GM18520 (cell line): ENCODE results near the gene SPESP1.

ENCODE experiments used
- ATAC-seq: cut with Tn5 transposase; IDR thresholded peaks from one replicate; pipeline ENCODE4 v1.9.1; 2021; ENCODE audit not compliant: unreplicated experiment

Gene SPESP1

GRCh38 chr15:68930268-68931022 lies at the start of gene SPESP1:
Gene SPESP1 (plus strand): TSS chr15:68930525. CDS start chr15:68930654, 129 bp downstream.
- no peak for ATAC-seq

DNA sequence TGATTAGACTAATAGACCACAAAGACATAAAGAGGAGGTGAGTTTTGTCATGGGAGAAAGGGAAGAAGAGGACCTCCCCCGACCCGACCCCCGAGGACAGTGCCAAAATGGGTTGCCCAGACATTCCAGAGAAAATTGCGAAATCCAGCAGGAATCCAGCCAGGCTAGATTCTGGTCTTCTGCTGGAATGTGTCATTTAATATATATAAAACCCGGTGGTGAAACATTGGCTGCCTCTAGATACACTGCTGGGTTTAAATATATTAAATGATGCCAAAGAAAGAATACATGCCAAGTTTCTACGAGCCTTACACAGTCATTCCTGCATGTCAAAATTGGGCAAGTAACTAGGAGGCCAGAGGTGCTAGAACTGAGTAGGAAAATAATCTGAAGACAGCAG lies 45.3 kb upstream of the SPESP1 start:
- ATAC-seq = no peak

GRCh38 chr15:68887120-68887519 lies 43.2 kb upstream of the SPESP1 start:
- no peak for ATAC-seq

- ATAC-seq = no peak
Observed at GRCh38 chr15:68887819-68888218, 42.5 kb upstream of the SPESP1 start.

DNA sequence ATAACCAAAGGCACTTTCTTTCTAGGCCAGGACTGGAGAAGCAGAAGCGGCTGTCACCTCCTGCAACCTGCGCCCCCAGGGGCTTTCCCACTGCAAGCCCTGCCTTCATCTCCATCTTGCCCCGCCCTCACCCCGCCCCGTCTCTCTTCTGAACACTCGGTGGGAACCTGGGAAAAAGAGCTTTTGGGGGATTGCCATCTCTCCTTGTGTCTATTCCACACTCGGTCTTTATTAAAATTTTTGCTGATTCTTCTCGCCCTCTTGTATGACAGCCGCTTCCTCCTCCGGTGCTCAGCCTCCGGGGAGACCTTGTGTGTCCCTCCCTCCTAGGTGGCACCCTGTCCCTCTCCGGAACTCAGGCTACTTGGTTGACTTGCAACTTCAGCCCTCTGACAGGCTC lies 41.9 kb upstream of the SPESP1 start:
- no peak for ATAC-seq

- ATAC-seq = no peak
Observed at GRCh38 chr15:68894208-68894607, 36.1 kb upstream of the SPESP1 start.

DNA sequence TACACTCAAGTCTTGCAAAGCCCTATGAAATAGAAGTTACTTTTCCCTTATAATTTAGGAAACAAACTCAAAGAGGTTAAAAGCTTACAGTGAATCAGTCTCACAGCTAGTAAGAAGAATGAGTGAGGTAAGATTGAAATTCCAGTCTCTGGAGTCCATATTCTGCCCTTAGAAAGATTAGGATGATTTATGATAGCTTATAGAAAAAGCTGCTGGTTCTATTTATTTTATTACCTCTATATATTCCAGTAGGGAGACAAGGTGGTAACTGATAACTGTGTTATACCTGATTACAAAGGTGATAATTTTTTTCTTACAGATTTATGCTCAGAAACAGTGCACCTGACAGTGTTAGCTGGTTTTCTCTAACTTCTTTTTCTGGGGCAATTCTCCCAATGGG lies 34.1 kb upstream of the SPESP1 start:
- ATAC-seq = no peak

DNA sequence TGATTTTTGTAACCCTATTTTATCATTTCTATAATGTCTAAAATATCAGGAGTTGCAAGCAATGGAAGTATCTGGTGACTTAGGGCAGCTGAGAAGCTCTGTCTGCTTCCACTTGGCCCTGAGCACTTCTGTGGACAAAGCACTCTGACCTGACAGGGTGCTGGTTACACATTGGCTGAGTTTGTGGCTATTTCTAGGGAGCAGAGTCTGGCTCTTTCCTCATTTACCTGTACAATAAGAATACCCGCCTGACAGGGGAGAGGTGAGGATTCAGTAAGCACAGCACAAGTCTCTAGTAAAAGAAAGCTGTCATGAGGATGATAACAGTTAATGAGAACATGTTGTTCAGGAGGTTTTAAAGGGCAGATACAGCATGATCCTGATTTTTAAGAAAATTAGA lies 33.3 kb upstream of the SPESP1 start:
- ATAC-seq = no peak

- no peak for ATAC-seq
Observed at GRCh38 chr15:68900027-68900426, 30.3 kb upstream of the SPESP1 start.

- no peak for ATAC-seq
Observed at GRCh38 chr15:68907396-68907923, 22.9 kb upstream of the SPESP1 start.

- no peak for ATAC-seq
Observed at GRCh38 chr15:68909601-68910100, 20.7 kb upstream of the SPESP1 start.

GRCh38 chr15:68910341-68910740 lies 20.0 kb upstream of the SPESP1 start:
- ATAC-seq = no peak

- ATAC-seq = no peak
Observed at GRCh38 chr15:68910816-68911215, 19.5 kb upstream of the SPESP1 start.

GRCh38 chr15:68921926-68922325 lies 8.4 kb upstream of the SPESP1 start:
- ATAC-seq = no peak

- ATAC-seq = no peak
Observed at GRCh38 chr15:68924866-68925560, 5.3 kb upstream of the SPESP1 start.

GRCh38 chr15:68933001-68933400 lies 2.7 kb downstream of the SPESP1 start:
- ATAC-seq = no peak

DNA sequence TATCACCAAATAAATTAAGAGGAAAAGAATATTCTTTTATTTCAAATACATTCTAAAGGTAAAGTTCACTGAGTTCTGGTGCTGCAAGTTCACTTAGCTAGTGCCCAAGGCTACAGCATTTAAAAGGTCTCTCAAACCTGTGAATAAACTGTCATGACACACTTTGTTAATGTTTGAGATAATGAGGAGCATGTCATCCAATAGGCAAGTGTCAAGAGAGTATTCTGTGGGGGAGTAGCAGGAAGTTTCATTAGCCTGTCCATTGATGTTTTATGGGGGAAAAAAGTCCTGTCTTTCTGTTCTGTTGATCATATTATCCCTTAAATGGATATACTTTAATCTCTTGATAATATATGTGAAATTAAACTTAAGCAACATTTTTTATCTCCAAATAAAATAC lies 4.0 kb downstream of the SPESP1 start:
- ATAC-seq = no peak

DNA sequence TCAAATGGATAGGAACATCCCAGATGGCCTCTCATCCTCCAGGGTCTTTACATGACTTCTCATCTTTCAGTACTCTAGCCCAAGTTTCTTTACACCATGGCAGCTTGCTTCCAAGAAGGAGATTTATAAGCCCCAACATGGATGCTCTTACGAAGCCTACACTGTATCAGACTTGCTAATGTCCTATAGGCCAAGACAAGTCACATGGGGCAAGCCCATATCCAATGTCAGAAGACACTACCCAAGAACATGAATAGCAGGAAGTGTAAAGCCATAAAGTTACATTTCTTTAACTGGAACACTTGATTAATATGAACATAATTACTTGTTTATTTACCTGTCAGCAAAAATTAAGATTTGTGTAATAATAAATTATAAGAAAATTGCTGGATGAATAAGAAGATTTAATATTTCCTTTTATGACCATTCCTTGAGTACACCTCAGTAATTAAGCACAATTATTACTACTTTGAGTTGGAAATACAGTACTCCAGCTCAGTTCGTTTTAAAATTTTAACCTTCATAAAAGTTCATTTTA lies 5.1 kb downstream of the SPESP1 start:
- no peak for ATAC-seq

DNA sequence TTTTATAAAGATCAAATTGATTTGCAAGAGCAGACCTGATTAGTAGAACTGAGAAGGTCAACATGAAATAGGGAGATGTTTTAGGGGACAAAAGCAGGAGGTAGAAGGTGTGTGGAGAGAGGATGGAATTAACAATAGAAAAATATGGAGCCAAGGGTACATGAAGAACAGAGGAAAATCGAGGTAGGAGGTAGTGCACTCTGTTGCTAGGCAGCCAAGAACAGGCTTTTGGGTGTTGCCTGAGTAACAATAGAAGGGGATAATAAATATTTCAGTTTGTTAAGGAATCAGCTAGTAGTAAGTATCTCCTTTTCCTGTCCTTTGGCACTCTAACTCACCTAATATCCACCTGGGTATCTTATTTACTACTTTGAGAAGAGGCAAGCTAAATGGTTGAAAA lies 9.2 kb downstream of the SPESP1 start:
- ATAC-seq = no peak

DNA sequence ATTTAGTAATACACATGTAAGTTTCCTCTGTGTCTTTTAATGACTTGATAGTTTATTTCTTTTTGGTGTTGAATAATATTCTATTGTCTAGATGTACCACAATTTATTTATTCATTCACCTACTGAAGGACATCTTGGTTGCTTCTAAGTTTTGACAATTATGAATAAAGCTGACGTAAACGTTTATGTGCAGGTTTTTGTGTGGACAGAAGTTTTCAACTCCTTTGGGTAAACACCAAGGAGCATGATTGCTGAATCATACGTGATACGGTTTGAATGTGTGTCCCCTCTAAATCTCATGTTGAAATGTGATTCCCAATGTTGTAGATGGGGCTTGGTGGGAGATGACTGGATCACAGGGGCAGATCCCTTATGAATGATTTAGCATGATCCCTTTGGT lies 21.5 kb downstream of the SPESP1 start:
- no peak for ATAC-seq

DNA sequence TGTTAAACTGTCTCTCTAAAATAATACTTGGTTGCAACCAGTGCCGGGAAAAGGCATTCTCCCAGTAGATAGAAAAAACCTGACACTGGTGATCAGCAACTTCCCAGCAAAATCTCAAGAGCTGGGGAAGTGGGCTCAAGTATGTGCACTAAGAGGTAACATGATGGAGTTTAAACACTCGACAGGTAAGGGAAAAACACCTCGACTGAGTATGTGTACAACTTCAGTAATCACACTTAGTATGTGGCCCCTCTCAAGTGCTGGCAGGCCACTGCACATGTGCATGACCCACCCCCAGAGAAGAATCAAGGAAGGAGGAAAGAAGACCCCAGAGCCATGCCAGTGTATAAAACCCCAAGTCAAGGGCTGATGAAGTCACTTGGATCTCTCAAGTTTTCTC lies 27.4 kb downstream of the SPESP1 start:
- ATAC-seq = no peak

- no peak for ATAC-seq
Observed at GRCh38 chr15:68958597-68958996, 28.3 kb downstream of the SPESP1 start.
